SU-DHL-6 (cell line): ENCODE measurements around the gene APBB1.

Experiments used
- H2AFZ ChIP-seq: fragments of 200-600 bp; sonication (generic); 2 replicates; pipeline ENCODE4 v1.6.1; 2014; ENCODE audit warnings: low read depth, mild to moderate bottlenecking, moderate library complexity, mixed read lengths, antibody characterized with exemption, low read length; ENCODE audit not compliant: severe bottlenecking
- H3F3A ChIP-seq: fragments of 200-600 bp; shearing (Covaris generic); 2 replicates; pipeline ENCODE4 v1.6.0; 2016; ENCODE audit warnings: antibody characterized with exemption, mild to moderate bottlenecking; ENCODE audit not compliant: insufficient read depth
- H3K27ac ChIP-seq: fragments of 200-600 bp; sonication (generic); 2 replicates; pipeline ENCODE4 v1.5.1; 2016; ENCODE audit warnings: low read depth, mild to moderate bottlenecking, low read length, moderate library complexity, mixed read lengths
- H3K27me3 ChIP-seq: fragments of 200-600 bp; sonication (generic), shearing (Covaris generic); 2 replicates; pipeline ENCODE4 v1.6.0; 2014; ENCODE audit warnings: mild to moderate bottlenecking, low read length
- H3K36me3 ChIP-seq: fragments of 200-600 bp; sonication (generic); 2 replicates; pipeline ENCODE4 v1.6.1; 2014; ENCODE audit warnings: mild to moderate bottlenecking, low read length, mixed read lengths
- H3K4me2 ChIP-seq: fragments of 300-600, 200-600 bp; shearing (Covaris generic), sonication (generic); 2 replicates; pipeline ENCODE4 v1.6.0; 2014; ENCODE audit warnings: low read length, low read depth, mild to moderate bottlenecking; ENCODE audit not compliant: poor library complexity, severe bottlenecking
- H3K4me3 ChIP-seq: fragments of 200-600 bp; sonication (generic); 2 replicates; pipeline ENCODE4 v1.5.1; 2014; ENCODE audit warnings: antibody characterized with exemption, low read length, mild to moderate bottlenecking, mixed read lengths; ENCODE audit not compliant: insufficient read depth, poor library complexity, severe bottlenecking
- H3K79me2 ChIP-seq: fragments of 200-600 bp; sonication (generic); 2 replicates; pipeline ENCODE4 v1.6.1; 2014; ENCODE audit warnings: mild to moderate bottlenecking, low read length, moderate library complexity; ENCODE audit not compliant: insufficient read depth
- H3K9ac ChIP-seq: fragments of 200-600 bp; sonication (generic); 2 replicates; pipeline ENCODE4 v1.7.0; 2014; ENCODE audit warnings: mild to moderate bottlenecking, low read length
- H3K9me2 ChIP-seq: fragments of 200-600 bp; sonication (generic); replicated peaks from 2 replicates; pipeline ENCODE4 v1.6.1; 2014; ENCODE audit warnings: low read length; ENCODE audit not compliant: insufficient read depth
- H3K9me3 ChIP-seq: fragments of 200-600 bp; sonication (generic); 2 replicates; pipeline ENCODE4 v1.6.1; 2014; ENCODE audit warnings: low read length, mixed read lengths; ENCODE audit not compliant: insufficient read depth
- H4K20me1 ChIP-seq: fragments of 200-600 bp; sonication (generic); 2 replicates; pipeline ENCODE4 v1.6.1; 2014; ENCODE audit warnings: low read depth, mild to moderate bottlenecking, antibody characterized with exemption, low read length, moderate library complexity, mixed read lengths
- EZH2phosphoT487 ChIP-seq: fragments of 200-600 bp; sonication (generic), shearing (Covaris generic); conservative IDR thresholded peaks from 2 replicates; pipeline ENCODE4 v1.6.1; 2018; ENCODE audit warnings: mild to moderate bottlenecking, antibody characterized with exemption, low read length, moderate library complexity, mixed read lengths
- TF ChIP-seq, protein P1 (sequence below): fragments of 200-600 bp; sonication (generic); IDR thresholded peaks from one replicate; pipeline ENCODE4 v1.5.1; 2017; ENCODE audit warnings: antibody characterized with exemption, mild to moderate bottlenecking, low read length, moderate library complexity; ENCODE audit not compliant: insufficient read depth, poor library complexity, severe bottlenecking

APBB1 gene

GRCh38 chr11:6401464-6401863 is 17.4 kb downstream of the APBB1 start:
- H3K27ac ChIP-seq, result no peak overlapping the region
- no peak overlapping the region for H2AFZ ChIP-seq
- no peaks in the 10 kb centered on the region for H3K36me3 ChIP-seq
- no peak overlapping the region for H3K4me2 ChIP-seq
- TF ChIP-seq, protein P1, sequence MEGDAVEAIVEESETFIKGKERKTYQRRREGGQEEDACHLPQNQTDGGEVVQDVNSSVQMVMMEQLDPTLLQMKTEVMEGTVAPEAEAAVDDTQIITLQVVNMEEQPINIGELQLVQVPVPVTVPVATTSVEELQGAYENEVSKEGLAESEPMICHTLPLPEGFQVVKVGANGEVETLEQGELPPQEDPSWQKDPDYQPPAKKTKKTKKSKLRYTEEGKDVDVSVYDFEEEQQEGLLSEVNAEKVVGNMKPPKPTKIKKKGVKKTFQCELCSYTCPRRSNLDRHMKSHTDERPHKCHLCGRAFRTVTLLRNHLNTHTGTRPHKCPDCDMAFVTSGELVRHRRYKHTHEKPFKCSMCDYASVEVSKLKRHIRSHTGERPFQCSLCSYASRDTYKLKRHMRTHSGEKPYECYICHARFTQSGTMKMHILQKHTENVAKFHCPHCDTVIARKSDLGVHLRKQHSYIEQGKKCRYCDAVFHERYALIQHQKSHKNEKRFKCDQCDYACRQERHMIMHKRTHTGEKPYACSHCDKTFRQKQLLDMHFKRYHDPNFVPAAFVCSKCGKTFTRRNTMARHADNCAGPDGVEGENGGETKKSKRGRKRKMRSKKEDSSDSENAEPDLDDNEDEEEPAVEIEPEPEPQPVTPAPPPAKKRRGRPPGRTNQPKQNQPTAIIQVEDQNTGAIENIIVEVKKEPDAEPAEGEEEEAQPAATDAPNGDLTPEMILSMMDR, result no peak
- TF ChIP-seq EZH2phosphoT487, result no peak
- H3F3A ChIP-seq, result no peaks in the 10 kb centered on the region
- H3K9me3 ChIP-seq, result no peaks in the 10 kb centered on the region
- H3K27me3 ChIP-seq, result no peaks in the 10 kb centered on the region
- H3K4me3 ChIP-seq, result no peak overlapping the region
- H3K79me2 ChIP-seq, result no peaks in the 10 kb centered on the region
- no peaks in the 10 kb centered on the region for H4K20me1 ChIP-seq
- no peaks in the 10 kb centered on the region for H3K9me2 ChIP-seq
- no peak overlapping the region for H3K9ac ChIP-seq

- H3K9ac ChIP-seq, result no peak overlapping the region
- TF ChIP-seq EZH2phosphoT487, result no peak
- TF ChIP-seq, protein P1, result no peak
- H3K9me3 ChIP-seq, result no peaks in the 10 kb centered on the region
- no peaks in the 10 kb centered on the region for H3K27me3 ChIP-seq
- H3K4me2 ChIP-seq, result no peak overlapping the region
- no peak overlapping the region for H3K4me3 ChIP-seq
- H3F3A ChIP-seq, result no peaks in the 10 kb centered on the region
- H3K36me3 ChIP-seq, result no peaks in the 10 kb centered on the region
- no peak overlapping the region for H2AFZ ChIP-seq
- H3K27ac ChIP-seq, result no peak overlapping the region
- no peaks in the 10 kb centered on the region for H3K9me2 ChIP-seq
- no peaks in the 10 kb centered on the region for H3K79me2 ChIP-seq
- no peaks in the 10 kb centered on the region for H4K20me1 ChIP-seq
These were observed 18.2 kb downstream of the APBB1 start for GRCh38 chr11:6400431-6401345.

GRCh38 chr11:6397636-6398035 is 21.3 kb downstream of the APBB1 start:
- Histone ChIP-seq H3K36me3 (no peaks in the 10 kb centered on the region), H3K4me2 (no peak overlapping the region), H3K9ac (no peak overlapping the region), H3K79me2 (no peaks in the 10 kb centered on the region), H3K27ac (no peak overlapping the region), H3K4me3 (no peak overlapping the region), H3K9me3 (no peaks in the 10 kb centered on the region), H3K27me3 (no peaks in the 10 kb centered on the region), H4K20me1 (no peaks in the 10 kb centered on the region), H2AFZ (no peak overlapping the region), H3F3A (no peaks in the 10 kb centered on the region), H3K9me2 (no peaks in the 10 kb centered on the region)
- TF ChIP-seq, protein P1, result no peak
- TF ChIP-seq EZH2phosphoT487, result no peak
